Osteoblast (primary cell): Measurements from ENCODE around the gene SMC3. TPM values are rescaled to one million over a fixed set of nuclear protein-coding genes. Genes with fewer than 3 reads are reported as not detected.

Experiments used
- DNase-seq: peaks from one replicate; pipeline ENCODE4 v3.0.0; 2011; ENCODE audit warnings: low spot score, mixed read lengths; ENCODE audit not compliant: insufficient read length; ENCODE audit errors: missing footprints
- H2AFZ ChIP-seq: 2 replicates; pipeline ENCODE4 v1.6.0; 2011; ENCODE audit warnings: mild to moderate bottlenecking, low read length
- H3K27ac ChIP-seq: 2 replicates; pipeline ENCODE4 v1.5.1; 2011; ENCODE audit warnings: mild to moderate bottlenecking, low read depth, low read length, moderate library complexity
- H3K27me3 ChIP-seq: 2 replicates; pipeline ENCODE4 v1.6.0; 2012; ENCODE audit warnings: mild to moderate bottlenecking, control low read depth, inconsistent platforms, low read length, moderate library complexity; ENCODE audit not compliant: insufficient read depth
- H3K36me3 ChIP-seq: 2 replicates; pipeline ENCODE4 v1.5.1; 2011; ENCODE audit warnings: mild to moderate bottlenecking, low read length, control low read depth, moderate library complexity; ENCODE audit not compliant: insufficient read depth
- H3K4me1 ChIP-seq: 2 replicates; pipeline ENCODE4 v1.5.1; 2011; ENCODE audit warnings: mild to moderate bottlenecking, low read length, control low read depth, moderate library complexity; ENCODE audit not compliant: insufficient read depth
- H3K4me2 ChIP-seq: 2 replicates; pipeline ENCODE4 v1.6.0; 2011; ENCODE audit warnings: mild to moderate bottlenecking, low read length; ENCODE audit not compliant: insufficient read depth
- H3K4me3 ChIP-seq: fragments of 200-600 bp; sonication (generic); 3 replicates; pipeline ENCODE4 v1.5.1; 2012; ENCODE audit warnings: mild to moderate bottlenecking, low read length, inconsistent platforms; ENCODE audit not compliant: insufficient read depth
- H3K79me2 ChIP-seq: 2 replicates; pipeline ENCODE4 v1.6.0; 2012; ENCODE audit warnings: mild to moderate bottlenecking, low read length, control low read depth, inconsistent platforms; ENCODE audit not compliant: insufficient read depth
- H3K9me3 ChIP-seq: 2 replicates; pipeline ENCODE4 v1.5.1; 2011; ENCODE audit warnings: low read depth, low read length, control low read depth
- H4K20me1 ChIP-seq: 2 replicates; pipeline ENCODE4 v1.6.0; 2012; ENCODE audit warnings: mild to moderate bottlenecking, low read length, control low read depth; ENCODE audit not compliant: insufficient read depth
- CTCF ChIP-seq: IDR thresholded peaks from 2 replicates; pipeline ENCODE4 v1.5.1; 2011; ENCODE audit warnings: mild to moderate bottlenecking, low read depth, low read length, moderate library complexity; ENCODE audit errors: extremely low read depth
- total RNA-seq: library from RNA; depleted of rRNA; stranded (reverse); fragments of >200 nt; gene quantifications from 2 replicates; pipeline ENCODE4 v1.2.3, GENCODE V29; 2012

The SMC3 gene
- total RNA-seq, 1 donor, result 20.3 TPM

GRCh38 chr10:110569736-110570135, 2.2 kb downstream of the SMC3 start:
- H3K79me2 ChIP-seq, result peaks cover 66% of the 10 kb centered on the region
- no peak overlapping the region for H2AFZ ChIP-seq
- peaks cover 24% of the 10 kb centered on the region for H3K4me1 ChIP-seq
- H3K9me3 ChIP-seq, result no peaks in the 10 kb centered on the region
- H3K27me3 ChIP-seq, result no peaks in the 10 kb centered on the region
- H3K27ac ChIP-seq, result no peak overlapping the region
- H3K4me3 ChIP-seq, result no peak overlapping the region
- DNase-seq, result no peak
- peaks cover 2% of the 10 kb centered on the region for H3K36me3 ChIP-seq
- no peak for TF ChIP-seq CTCF
- peaks cover 2% of the 10 kb centered on the region for H4K20me1 ChIP-seq
- H3K4me2 ChIP-seq, result peak overlapping the region; percentile 15

- no peak overlapping the region for H3K27ac ChIP-seq
- no peak overlapping the region for H2AFZ ChIP-seq
- peaks cover 24% of the 10 kb centered on the region for H3K4me1 ChIP-seq
- H3K79me2 ChIP-seq, result peaks cover 71% of the 10 kb centered on the region
- no peak for DNase-seq
- no peaks in the 10 kb centered on the region for H3K9me3 ChIP-seq
- H3K27me3 ChIP-seq, result no peaks in the 10 kb centered on the region
- peaks cover 2% of the 10 kb centered on the region for H3K36me3 ChIP-seq
- H3K4me3 ChIP-seq, result no peak overlapping the region
- peaks cover 2% of the 10 kb centered on the region for H4K20me1 ChIP-seq
- TF ChIP-seq CTCF, result no peak
- H3K4me2 ChIP-seq, result no peak overlapping the region
Measured at GRCh38 chr10:110571093-110571743, 3.7 kb downstream of the SMC3 start.

GRCh38 chr10:110572862-110573261, 5.4 kb downstream of the SMC3 start:
- no peak for DNase-seq
- Histone ChIP-seq H3K4me3 (no peak overlapping the region), H3K4me1 (peaks cover 29% of the 10 kb centered on the region), H3K27ac (no peak overlapping the region), H4K20me1 (peaks cover 2% of the 10 kb centered on the region), H3K79me2 (peaks cover 67% of the 10 kb centered on the region), H3K36me3 (peaks cover 7% of the 10 kb centered on the region), H3K27me3 (no peaks in the 10 kb centered on the region), H3K9me3 (no peaks in the 10 kb centered on the region), H3K4me2 (no peak overlapping the region), H2AFZ (no peak overlapping the region)
- TF ChIP-seq CTCF, result no peak

- TF ChIP-seq CTCF, result no peak
- Histone ChIP-seq H3K79me2 (peaks cover 51% of the 10 kb centered on the region), H3K4me2 (no peak overlapping the region), H3K27ac (no peak overlapping the region), H2AFZ (no peak overlapping the region), H3K4me1 (peaks cover 19% of the 10 kb centered on the region), H3K9me3 (no peaks in the 10 kb centered on the region), H3K27me3 (no peaks in the 10 kb centered on the region), H3K4me3 (no peak overlapping the region), H3K36me3 (peaks cover 22% of the 10 kb centered on the region), H4K20me1 (peaks cover 2% of the 10 kb centered on the region)
- no peak for DNase-seq
Measured at GRCh38 chr10:110574420-110574819, 6.9 kb downstream of the SMC3 start.
